Bronchial epithelial cell (primary cell): ENCODE results near the gene EFCAB6. TPM values are rescaled to one million over a fixed set of nuclear protein-coding genes. Genes with fewer than 3 reads are reported as not detected.
A peak's percentile ranks its signal among the peaks of the same experiment; 100 is the strongest.

Experiments used
- DNase-seq: peaks from one replicate; pipeline ENCODE4 v3.0.0-alpha.2; 2010; ENCODE audit warnings: low read depth
- FAIRE-seq: peaks from 2 replicates; lab custom pipeline; 2011; peaks lifted over from hg19 to GRCh38; lab: Jason Lieb, UNC
- H3K27me3 ChIP-seq: 2 replicates; pipeline ENCODE4 v1.5.1; 2011; ENCODE audit warnings: low read length; ENCODE audit not compliant: control insufficient read depth, insufficient read depth
- H3K36me3 ChIP-seq: 2 replicates; pipeline ENCODE4 v1.5.1; 2011; ENCODE audit warnings: low read length; ENCODE audit not compliant: control insufficient read depth, insufficient read depth
- H3K4me3 ChIP-seq: 2 replicates; pipeline ENCODE4 v1.5.1; 2011; ENCODE audit warnings: mild to moderate bottlenecking, low read depth, low read length, control low read depth
- CTCF ChIP-seq: IDR thresholded peaks from 2 replicates; pipeline ENCODE4 v1.5.1; 2011; ENCODE audit warnings: mild to moderate bottlenecking, moderate library complexity, low read length, control low read depth, inconsistent platforms; ENCODE audit not compliant: insufficient read depth, severe bottlenecking
- total RNA-seq: library from RNA; depleted of rRNA; stranded (reverse); fragments of >200 nt; gene quantifications from 2 replicates; pipeline ENCODE4 v1.2.1, GENCODE V29; 2014

The EFCAB6 gene
- total RNA-seq, 1 donor from 2014 or later = 0.26 TPM

DNA sequence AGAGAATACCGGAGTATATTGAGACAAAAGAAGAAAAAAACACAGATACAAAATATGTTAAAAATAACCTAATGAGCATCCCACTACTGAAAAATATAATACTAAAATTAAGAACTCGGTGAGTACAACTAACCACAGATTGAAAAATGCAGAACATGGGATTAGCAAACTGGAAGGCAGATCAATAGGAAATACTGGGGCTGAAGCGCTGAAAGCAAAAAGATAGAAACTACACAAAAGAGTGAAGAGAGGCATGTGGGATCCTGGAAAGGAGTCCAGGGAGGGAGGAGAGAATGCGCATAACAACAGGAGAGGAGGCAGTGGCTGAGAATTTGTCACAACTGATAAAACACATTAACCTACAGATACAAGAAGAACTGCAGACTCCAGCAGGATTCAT is 159.3 kb downstream of the EFCAB6 start:
- no peaks in the 10 kb centered on the region for H3K27me3 ChIP-seq
- H3K36me3 ChIP-seq = no peaks in the 10 kb centered on the region
- no peak overlapping the region for H3K4me3 ChIP-seq
- no peak for TF ChIP-seq CTCF
- FAIRE-seq (no peak), DNase-seq (no peak)

GRCh38 chr22:43643387-43643786 is 168.7 kb downstream of the EFCAB6 start:
- H3K36me3 ChIP-seq = no peaks in the 10 kb centered on the region
- H3K27me3 ChIP-seq = no peaks in the 10 kb centered on the region
- DNase-seq = no peak
- TF ChIP-seq CTCF = no peak
- no peak overlapping the region for H3K4me3 ChIP-seq
- FAIRE-seq = peak; percentile 76

DNA sequence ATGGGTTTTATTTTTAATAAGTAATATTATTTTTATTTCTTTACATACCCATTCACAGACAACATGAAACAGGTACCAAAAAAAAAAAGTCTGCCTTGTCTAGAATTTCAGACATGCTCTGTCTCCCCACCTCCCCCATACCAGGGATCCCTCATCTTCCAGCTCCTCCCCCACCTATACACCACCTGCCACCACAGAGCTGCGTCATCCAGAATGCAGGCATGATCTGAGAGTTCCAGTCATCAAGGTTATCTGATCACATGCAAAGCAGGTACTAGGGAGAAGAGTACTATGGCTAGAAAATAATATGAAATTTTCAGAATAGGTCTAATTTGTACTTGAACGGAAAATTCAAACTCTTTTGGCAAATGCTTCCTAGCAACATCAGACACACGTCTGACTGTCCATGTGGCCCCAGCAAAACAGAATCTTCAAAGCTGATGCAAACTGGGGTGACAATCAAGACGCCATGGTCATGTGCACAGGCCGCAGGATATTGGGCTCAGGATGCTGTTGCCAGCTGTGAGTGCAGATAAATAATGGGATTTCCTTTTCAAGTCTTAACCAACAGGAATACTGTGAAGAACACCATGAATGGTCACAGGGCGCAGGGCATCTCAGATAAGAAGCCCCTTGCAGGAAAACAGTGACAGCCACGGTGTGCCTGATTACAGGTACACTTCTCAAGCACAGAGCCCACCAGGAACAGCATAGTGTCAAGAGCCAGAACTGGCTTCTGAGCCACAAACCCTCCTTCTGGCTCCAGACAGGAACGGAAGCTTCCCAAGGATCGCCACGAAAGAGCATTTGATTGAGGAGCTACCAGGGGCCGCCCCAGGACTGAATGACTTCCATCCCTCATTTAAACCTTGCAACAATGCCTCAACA is 169.5 kb downstream of the EFCAB6 start:
- FAIRE-seq = no peak
- TF ChIP-seq CTCF = no peak
- Histone ChIP-seq H3K27me3 (no peaks in the 10 kb centered on the region), H3K36me3 (no peaks in the 10 kb centered on the region), H3K4me3 (no peak overlapping the region)
- DNase-seq = no peak

DNA sequence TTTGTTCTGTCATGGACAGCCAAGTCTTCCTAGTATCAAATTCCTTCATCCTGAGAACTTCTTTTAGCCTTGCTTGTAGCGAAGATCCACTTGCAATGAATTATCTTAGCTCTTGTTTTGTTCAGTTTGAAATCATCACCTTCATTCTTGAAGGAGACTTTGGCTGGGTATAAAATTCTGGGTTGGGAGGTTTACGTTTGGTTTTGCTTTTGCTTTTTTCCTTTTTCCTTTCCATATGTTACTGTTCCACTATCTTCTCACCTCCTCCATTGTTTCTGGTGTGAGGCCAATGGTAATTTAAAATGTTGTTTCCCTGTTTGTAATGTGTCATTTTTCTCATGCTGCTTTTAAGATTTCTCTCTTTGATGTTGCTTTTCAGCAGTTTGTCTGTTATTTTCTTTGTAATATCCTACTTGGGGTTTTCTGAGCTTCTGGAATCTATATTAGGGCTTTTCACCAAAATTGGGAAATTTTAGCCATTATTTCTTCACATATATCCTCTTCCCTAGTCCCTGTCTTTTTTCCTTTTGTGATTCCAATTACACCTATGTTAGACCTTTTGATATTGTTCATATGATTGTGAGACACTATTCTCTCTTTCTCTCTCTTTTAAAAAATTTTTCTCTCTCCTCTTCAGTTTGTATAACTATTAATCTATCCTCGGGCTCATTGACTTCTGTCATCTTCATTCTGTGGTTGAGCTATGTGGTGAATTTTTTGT is 172.7 kb downstream of the EFCAB6 start:
- FAIRE-seq (no peak), DNase-seq (no peak)
- Histone ChIP-seq H3K27me3 (no peaks in the 10 kb centered on the region), H3K36me3 (no peaks in the 10 kb centered on the region), H3K4me3 (no peak overlapping the region)
- TF ChIP-seq CTCF = no peak

DNA sequence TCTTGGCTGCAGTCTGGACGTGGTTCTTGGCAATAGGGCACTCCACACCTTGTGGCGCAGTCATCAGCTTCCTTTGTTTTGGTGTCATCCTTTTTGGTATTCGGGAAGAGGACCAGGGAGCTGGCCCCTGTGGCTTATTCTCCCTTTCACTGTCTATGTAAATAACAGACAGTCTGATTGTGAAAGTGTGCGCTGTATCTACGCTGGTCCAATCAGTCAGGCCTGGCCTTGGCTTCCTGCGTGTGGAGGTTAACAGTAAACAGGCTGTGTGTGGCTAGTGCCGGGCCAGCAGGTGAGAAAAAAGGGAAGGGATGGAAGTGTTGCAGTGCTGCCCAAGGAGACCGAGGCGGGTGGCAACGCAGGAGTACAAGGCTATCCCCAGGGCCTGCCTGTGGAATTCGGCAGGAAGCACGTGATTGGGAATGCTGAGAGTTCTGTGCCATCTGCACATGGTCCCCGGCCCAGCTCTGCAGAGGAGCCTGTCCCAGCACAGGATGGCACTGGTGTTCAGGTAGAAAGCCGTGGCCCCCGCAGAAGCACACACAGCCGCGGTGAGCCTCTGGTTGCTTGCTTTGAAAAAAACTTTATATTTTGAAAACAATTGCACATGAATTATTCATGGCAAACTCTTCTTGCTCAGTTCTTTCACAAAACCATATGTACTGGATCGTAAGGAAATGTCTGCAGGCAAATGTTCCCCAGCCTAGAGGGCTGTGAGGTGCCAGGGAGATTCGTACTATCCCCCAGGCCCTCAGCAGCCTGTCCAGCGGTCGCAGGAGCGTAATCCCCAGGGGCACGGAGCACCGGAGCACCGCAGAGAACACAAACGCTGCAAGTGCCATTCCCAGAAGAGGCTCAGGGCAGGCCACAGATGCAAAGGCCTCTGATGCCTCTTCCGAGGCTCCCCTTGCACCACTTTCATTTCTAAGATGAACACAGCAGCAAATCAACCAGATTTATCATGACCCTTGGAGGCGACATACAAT is 174.5 kb downstream of the EFCAB6 start:
- H3K36me3 ChIP-seq = no peaks in the 10 kb centered on the region
- no peaks in the 10 kb centered on the region for H3K27me3 ChIP-seq
- no peak for DNase-seq
- no peak for TF ChIP-seq CTCF
- no peak for FAIRE-seq
- H3K4me3 ChIP-seq = no peak overlapping the region
